IMR-90 (cell line): Measurements from ENCODE around the gene IL23A. TPM values are rescaled to one million over a fixed set of nuclear protein-coding genes. Genes with fewer than 3 reads are reported as not detected.

Source experiments
- ATAC-seq: fragments of 200-7000 bp; cut with Tn5 transposase; 2 replicates; pipeline ENCODE4 v1.9.1; 2020; ENCODE audit warnings: low read depth, mild to moderate bottlenecking, moderate library complexity
- BruUV-seq: library from RNA; stranded (reverse); fragments of 400-500 nt; replicated peaks from 2 replicates; lab custom pipeline; 2021; lab: Mats Ljungman, UMichigan
- CTCF ChIA-PET: fragments of 300-600 bp; formaldehyde crosslinking; extraction: SDS; loops from one replicate; lab custom pipeline; 2021; ENCODE audit warnings: antibody characterized with exemption; lab: Yijun Ruan, JAX
- POLR2A ChIA-PET: fragments of 300-600 bp; sonication (Branson Sonifier 250); formaldehyde crosslinking; loops from one replicate; lab custom pipeline; 2022; ENCODE audit warnings: antibody characterized with exemption; ENCODE audit not compliant: unreplicated experiment; lab: Charles Lee
- DNase-seq: peaks from one replicate; pipeline ENCODE4 v3.0.0; 2013
- H2AFZ ChIP-seq: replicated peaks from 2 replicates; pipeline ENCODE3; 2013; ENCODE audit warnings: low read length, mild to moderate bottlenecking; ENCODE audit not compliant: poor library complexity
- H2AK5ac ChIP-seq: 2 replicates; pipeline ENCODE4 v1.6.1; 2013; ENCODE audit warnings: low read depth, low read length, inconsistent platforms
- H2AK9ac ChIP-seq: replicated peaks from 2 replicates; pipeline ENCODE3; 2013; ENCODE audit warnings: mild to moderate bottlenecking, low read depth, low read length, moderate library complexity; ENCODE audit not compliant: poor library complexity
- H2BK120ac ChIP-seq: 2 replicates; pipeline ENCODE4 v1.6.1; 2013; ENCODE audit warnings: low read depth, low read length, inconsistent platforms
- H2BK15ac ChIP-seq: 3 replicates; pipeline ENCODE4 v1.6.1; 2013; ENCODE audit warnings: low read depth, low read length, inconsistent platforms
- H2BK20ac ChIP-seq: 2 replicates; pipeline ENCODE4 v1.6.1; 2013; ENCODE audit warnings: low read depth, mild to moderate bottlenecking, inconsistent platforms, low read length, moderate library complexity
- H2BK5ac ChIP-seq: 2 replicates; pipeline ENCODE4 v1.6.1; 2013; ENCODE audit warnings: mild to moderate bottlenecking, low read depth, low read length, inconsistent platforms; ENCODE audit not compliant: poor library complexity, severe bottlenecking
- H3K14ac ChIP-seq: replicated peaks from 2 replicates; pipeline ENCODE4 v1.6.1; 2013; ENCODE audit warnings: low read depth, low read length, inconsistent platforms
- H3K18ac ChIP-seq: 2 replicates; pipeline ENCODE4 v1.6.1; 2013; ENCODE audit warnings: low read depth, low read length, control low read depth
- H3K23ac ChIP-seq: 2 replicates; pipeline ENCODE4 v1.6.1; 2013; ENCODE audit warnings: low read depth, low read length, inconsistent platforms
- H3K27ac ChIP-seq: 2 replicates; pipeline ENCODE4 v1.5.1; 2013; ENCODE audit warnings: mild to moderate bottlenecking, control low read depth, low read length; ENCODE audit not compliant: insufficient read depth
- H3K27me3 ChIP-seq: 2 replicates; pipeline ENCODE4 v1.6.1; 2013; ENCODE audit warnings: low read length; ENCODE audit not compliant: control insufficient read depth, insufficient read depth
- H3K36me3 ChIP-seq: 2 replicates; pipeline ENCODE4 v1.6.1; 2013; ENCODE audit warnings: low read length, mixed read lengths; ENCODE audit not compliant: control insufficient read depth, insufficient read depth
- H3K4ac ChIP-seq: 2 replicates; pipeline ENCODE4 v1.6.1; 2013; ENCODE audit warnings: low read depth, low read length, inconsistent platforms
- H3K4me1 ChIP-seq: 2 replicates; pipeline ENCODE4 v1.6.1; 2013; ENCODE audit warnings: low read length, mixed read lengths; ENCODE audit not compliant: control insufficient read depth, insufficient read depth
- H3K4me2 ChIP-seq: 2 replicates; pipeline ENCODE4 v1.6.1; 2013; ENCODE audit warnings: low read depth, mild to moderate bottlenecking, control low read depth, low read length, moderate library complexity
- H3K4me3 ChIP-seq: 2 replicates; pipeline ENCODE4 v1.5.1; 2013; ENCODE audit warnings: low read depth, mild to moderate bottlenecking, control low read depth, low read length, moderate library complexity; ENCODE audit not compliant: insufficient read depth
- H3K56ac ChIP-seq: 2 replicates; pipeline ENCODE4 v1.6.1; 2013; ENCODE audit warnings: low read length, inconsistent platforms; ENCODE audit not compliant: insufficient read depth; ENCODE audit errors: extremely low read depth
- H3K79me1 ChIP-seq, 2 experiments: 2 replicates each; pipeline ENCODE4 v1.6.1; 2013; ENCODE audit warnings: low read length in 2 of 2, inconsistent platforms in 1 of 2, low read depth in 1 of 2
- H3K9ac ChIP-seq: 2 replicates; pipeline ENCODE4 v1.6.1; 2013; ENCODE audit warnings: low read depth, low read length, control low read depth
- H3K9me1 ChIP-seq: 2 replicates; pipeline ENCODE4 v1.6.1; 2013; ENCODE audit warnings: low read length, inconsistent platforms; ENCODE audit not compliant: insufficient read depth
- H3K9me3 ChIP-seq: 2 replicates; pipeline ENCODE4 v1.6.1; 2013; ENCODE audit warnings: low read length; ENCODE audit not compliant: control insufficient read depth, insufficient read depth
- H4K20me1 ChIP-seq: 2 replicates; pipeline ENCODE4 v1.6.1; 2013; ENCODE audit warnings: low read length, inconsistent platforms; ENCODE audit not compliant: insufficient read depth
- H4K5ac ChIP-seq: 2 replicates; pipeline ENCODE4 v1.6.1; 2013; ENCODE audit warnings: mild to moderate bottlenecking, low read depth, low read length, control low read depth
- H4K8ac ChIP-seq, 2 experiments: 2 replicates each; pipeline ENCODE4 v1.6.1; 2013; ENCODE audit warnings: low read depth in 2 of 2, low read length in 2 of 2, control low read depth in 1 of 2, inconsistent platforms in 1 of 2
- H4K91ac ChIP-seq: 2 replicates; pipeline ENCODE4 v1.6.1; 2013; ENCODE audit warnings: low read depth, low read length, inconsistent platforms; ENCODE audit not compliant: insufficient read depth
- BHLHE40 ChIP-seq: fragments of 150-350 bp; IDR thresholded peaks from 2 replicates; pipeline ENCODE4 v1.6.1; 2016; ENCODE audit warnings: mild to moderate bottlenecking, low read depth, low read length
- CTCF ChIP-seq: conservative IDR thresholded peaks from 2 replicates; pipeline ENCODE4 v1.5.1; 2012; ENCODE audit warnings: mild to moderate bottlenecking, low read depth, low read length, improper control_type of control experiment
- ELK1 ChIP-seq: fragments of 150-350 bp; IDR thresholded peaks from 2 replicates; pipeline ENCODE4 v1.6.1; 2016; ENCODE audit warnings: low read depth, mild to moderate bottlenecking, low read length, moderate library complexity, borderline replicate concordance
- MAFK ChIP-seq: IDR thresholded peaks from 2 replicates; pipeline ENCODE4 v1.6.1; 2012; ENCODE audit warnings: low read depth, low read length, improper control_type of control experiment
- MAZ ChIP-seq: IDR thresholded peaks from 2 replicates; pipeline ENCODE4 v1.6.1; 2012; ENCODE audit warnings: low read depth, mild to moderate bottlenecking, low read length, improper control_type of control experiment, moderate library complexity, borderline replicate concordance
- MXI1 ChIP-seq: IDR thresholded peaks from 2 replicates; pipeline ENCODE4 v1.6.1; 2012; ENCODE audit warnings: low read depth, mild to moderate bottlenecking, low read length, moderate library complexity, borderline replicate concordance
- POLR2A ChIP-seq: IDR thresholded peaks from 2 replicates; pipeline ENCODE4 v1.6.1; 2012; ENCODE audit warnings: mild to moderate bottlenecking, low read depth, low read length
- RCOR1 ChIP-seq: IDR thresholded peaks from 2 replicates; pipeline ENCODE4 v1.6.1; 2012; ENCODE audit warnings: mild to moderate bottlenecking, low read length, improper control_type of control experiment; ENCODE audit not compliant: insufficient replicate concordance
- RFX5 ChIP-seq: IDR thresholded peaks from 2 replicates; pipeline ENCODE4 v1.8.0; 2012; ENCODE audit warnings: low read depth, mild to moderate bottlenecking, low read length, moderate library complexity
- SMC3 ChIP-seq: fragments of 150-350 bp; IDR thresholded peaks from 2 replicates; pipeline ENCODE4 v1.6.1; 2016; ENCODE audit warnings: low read depth, mild to moderate bottlenecking, antibody characterized with exemption, low read length, moderate library complexity
- WGBS, 2 experiments: methylation state at CpG; one replicate each; pipeline versions ENCODE4 v1.1.5 to v1.1.7; 2013; ENCODE audit warnings: missing lambda C conversion rate in 2 of 2; ENCODE audit not compliant: insufficient read length in 1 of 2; ENCODE audit errors: extremely low coverage in 2 of 2; 5-methylcytosine and 5-hydroxymethylcytosine counted together
- dilution Hi-C: fragments of 300-500 bp; cut with HindIII; formaldehyde crosslinking; loops from one replicate; pipeline ENCODE4 v1.14.3; 2018; ENCODE audit warnings: low sequenced_read_pairs; ENCODE audit not compliant: unreplicated experiment
- in situ Hi-C: fragments of 300-500 bp; cut with MboI; formaldehyde crosslinking; loops from 3 replicates; pipeline ENCODE4 v1.14.3; 2019; ENCODE audit warnings: low sequenced_read_pairs, inconsistent platforms, mixed read lengths
- intact Hi-C: fragments of 100-400 bp; cut with micrococcal nuclease; formaldehyde crosslinking; loops from 2 replicates; pipeline ENCODE4 v1.10.0; 2022
- polyA plus RNA-seq, 3 experiments: library from polyadenylated mRNA; depleted of rRNA; stranded (reverse); fragments of >200 nt; gene quantifications; 2 replicates each; pipeline ENCODE4 v1.2.3, GENCODE V29; 2012; ENCODE audit warnings: low replicate concordance in 1 of 3
- total RNA-seq: library from RNA; depleted of rRNA; stranded (reverse); fragments of >200 nt; gene quantifications from 2 replicates; pipeline ENCODE4 v1.2.3, GENCODE V29; 2012

The IL23A gene
- total and polyA plus RNA-seq, 2 of the 4 experiments (the other 2 are of a cell fraction), result 0.55 TPM; not detected in 1

- dilution Hi-C loops (no loop called here), in situ Hi-C loops (no loop called here), intact Hi-C loops (no loop called here)
- Histone ChIP-seq H2BK120ac (no peak overlapping the region), H3K23ac (no peak overlapping the region), H3K9me3 (no peaks in the 10 kb centered on the region), H4K91ac (no peak overlapping the region), H3K14ac (no peak overlapping the region), H3K9me1 (no peaks in the 10 kb centered on the region), H3K9ac (no peak overlapping the region), H4K5ac (no peak overlapping the region), H3K36me3 (peaks cover 72% of the 10 kb centered on the region), H2AFZ (no peak overlapping the region), H3K79me1 (peaks cover 0 to 6% of the 10 kb centered on the region in 2 experiments; a peak in 1 of 4 replicates), H2BK15ac (no peak overlapping the region), H3K4me2 (no peak overlapping the region), H3K18ac (no peak overlapping the region), H3K27ac (no peak overlapping the region), H2BK20ac (no peak overlapping the region), H2AK5ac (no peak overlapping the region), H3K4me3 (no peak overlapping the region), H2AK9ac (no peak overlapping the region), H4K20me1 (no peaks in the 10 kb centered on the region; the same call in 1 of the 2 replicates), H3K27me3 (no peaks in the 10 kb centered on the region), H3K4me1 (no peaks in the 10 kb centered on the region), H2BK5ac (no peak overlapping the region), H3K56ac (no peak overlapping the region), H3K4ac (no peak overlapping the region), H4K8ac (no peak overlapping the region)
- WGBS, 2 experiments, result no CpG with 5 or more reads among the region's 5 CpGs
- no peak for TF ChIP-seq ELK1
- TF ChIP-seq MXI1, result no peak
- TF ChIP-seq MAZ, result no peak
- no peak for TF ChIP-seq CTCF
- TF ChIP-seq RFX5, result no peak
- TF ChIP-seq BHLHE40, result no peak
- no peak for TF ChIP-seq RCOR1
- no peak for TF ChIP-seq MAFK
- no peak for TF ChIP-seq SMC3
- TF ChIP-seq POLR2A, result no peak
- CTCF ChIA-PET, result no interaction called here
- no peak for DNase-seq
- no TSS peak for BruUV-seq
- no peak for ATAC-seq
- POLR2A ChIA-PET, result interaction anchor here (0.6 kb wide), 1 partner anchor 11 kb away, joined by 3 read pairs; no protein-coding TSS in a partner anchor
These were observed 10.1 kb downstream of the IL23A start for GRCh38 chr12:56348776-56349175.
